Lung (tissue), 12 donors: ENCODE data around the gene OR6K2. TPM values are rescaled to one million over a fixed set of nuclear protein-coding genes. Genes with fewer than 3 reads are reported as not detected.

ENCODE experiments used
- ATAC-seq: fragments of 200-7000 bp; cut with Tn5 transposase; one replicate; pipeline ENCODE4 v1.9.1; 2020; ENCODE audit warnings: moderate number of reproducible peaks; ENCODE audit not compliant: insufficient read depth, low FRiP score
- DNase-seq, 3 donors: peaks; one replicate each; pipeline ENCODE4 v3.0.0-alpha.2; 2013 to 2017
- H3K27ac ChIP-seq, 2 donors: one replicate each; pipeline ENCODE4 v1.5.1; 2013; ENCODE audit warnings: mild to moderate bottlenecking in 2 of 2, moderate library complexity in 2 of 2, control low read depth in 1 of 2, inconsistent platforms in 1 of 2, low read depth in 1 of 2, low read length in 1 of 2
- H3K27me3 ChIP-seq, 3 donors: one replicate each; pipeline ENCODE4 v1.5.1; 2013; ENCODE audit warnings: low read length in 2 of 3; ENCODE audit not compliant: control insufficient read depth in 3 of 3, insufficient read depth in 3 of 3
- H3K36me3 ChIP-seq, 4 donors: one replicate each; pipeline ENCODE4 v1.5.1; 2013; ENCODE audit warnings: low read length in 4 of 4, mild to moderate bottlenecking in 1 of 4, moderate library complexity in 1 of 4; ENCODE audit not compliant: control insufficient read depth in 4 of 4, insufficient read depth in 4 of 4
- H3K4me1 ChIP-seq, 5 donors: one replicate each; pipeline ENCODE4 v1.5.1; 2013; ENCODE audit warnings: low read length in 5 of 5, mild to moderate bottlenecking in 2 of 5, moderate library complexity in 1 of 5; ENCODE audit not compliant: control insufficient read depth in 5 of 5, insufficient read depth in 5 of 5
- H3K4me3 ChIP-seq: one replicate; pipeline ENCODE4 v1.5.1; 2013; ENCODE audit warnings: mild to moderate bottlenecking, control low read depth, moderate library complexity
- H3K9ac ChIP-seq, 2 donors: one replicate each; pipeline ENCODE4 v1.5.1; 2013; ENCODE audit warnings: low read length in 2 of 2, control low read depth in 1 of 2; ENCODE audit not compliant: insufficient read depth in 1 of 2
- H3K9me3 ChIP-seq, 4 donors: one replicate each; pipeline ENCODE4 v1.5.1; 2013; ENCODE audit warnings: low read length in 3 of 4, mild to moderate bottlenecking in 1 of 4, moderate library complexity in 1 of 4; ENCODE audit not compliant: control insufficient read depth in 4 of 4, insufficient read depth in 3 of 4
- WGBS, 2 donors: extraction: QIAGEN DNeasy Blood & Tissue Kit; methylation state at CpG; one replicate each; pipeline ENCODE4 v1.1.7; 2013; 5-methylcytosine and 5-hydroxymethylcytosine counted together
- polyA plus RNA-seq, 2 donors: library from polyadenylated mRNA; stranded (reverse); fragments of 200-250 nt; gene quantifications; one replicate each; pipeline ENCODE4 v1.2.1, GENCODE V29; 2013
- total RNA-seq, 2 donors: library from RNA; depleted of rRNA in 1 of 2; stranded (reverse); fragments of >200 nt in 1 of 2; gene quantifications; one replicate each; pipeline ENCODE4 v1.2.1, GENCODE V29; 2014 to 2021
- TF ChIP-seq, protein P1 (sequence below): IDR thresholded peaks from 2 replicates; pipeline ENCODE4 v1.5.1; 2012; ENCODE audit warnings: mild to moderate bottlenecking; ENCODE audit errors: control extremely low read depth, extremely low read depth
- donor health status: control.
- donor health status: control.
- donor health status: Bipolar disorder and iron deficiency.
- donor health status: healthy.
- donor health status: DM: yes; HTN: yes; CAD: no.

OR6K2 gene
- total and polyA plus RNA-seq, 4 donors: not detected

DNA sequence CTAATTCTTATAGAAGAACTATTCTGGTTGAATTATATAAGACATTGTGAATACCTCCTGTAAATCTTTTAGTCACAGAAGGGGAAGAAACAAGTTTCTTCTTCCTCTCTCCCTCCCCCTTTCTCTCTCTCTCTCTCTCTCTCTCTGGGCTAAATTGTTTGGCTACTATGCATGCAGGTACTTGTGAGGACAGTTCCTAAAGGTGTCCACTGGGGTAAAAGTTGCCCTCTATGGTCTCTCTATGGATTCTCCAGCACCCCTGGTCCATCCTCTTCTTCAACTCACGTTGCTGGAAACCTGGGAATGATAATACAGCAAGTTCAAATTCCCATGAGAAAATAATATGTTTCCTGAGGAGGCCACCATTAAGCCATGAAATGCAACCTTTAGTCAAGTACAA is 14.3 kb upstream of the OR6K2 start:
- WGBS, 2 donors: 48 to 77% methylated on average over 1 of the region's 1 CpG
- ATAC-seq (no peak), DNase-seq (no peak)
- no peaks in the 10 kb centered on the region for H3K27me3 ChIP-seq
- H3K4me1 ChIP-seq: no peaks in the 10 kb centered on the region
- H3K27ac ChIP-seq: no peak overlapping the region
- TF ChIP-seq, protein P1, sequence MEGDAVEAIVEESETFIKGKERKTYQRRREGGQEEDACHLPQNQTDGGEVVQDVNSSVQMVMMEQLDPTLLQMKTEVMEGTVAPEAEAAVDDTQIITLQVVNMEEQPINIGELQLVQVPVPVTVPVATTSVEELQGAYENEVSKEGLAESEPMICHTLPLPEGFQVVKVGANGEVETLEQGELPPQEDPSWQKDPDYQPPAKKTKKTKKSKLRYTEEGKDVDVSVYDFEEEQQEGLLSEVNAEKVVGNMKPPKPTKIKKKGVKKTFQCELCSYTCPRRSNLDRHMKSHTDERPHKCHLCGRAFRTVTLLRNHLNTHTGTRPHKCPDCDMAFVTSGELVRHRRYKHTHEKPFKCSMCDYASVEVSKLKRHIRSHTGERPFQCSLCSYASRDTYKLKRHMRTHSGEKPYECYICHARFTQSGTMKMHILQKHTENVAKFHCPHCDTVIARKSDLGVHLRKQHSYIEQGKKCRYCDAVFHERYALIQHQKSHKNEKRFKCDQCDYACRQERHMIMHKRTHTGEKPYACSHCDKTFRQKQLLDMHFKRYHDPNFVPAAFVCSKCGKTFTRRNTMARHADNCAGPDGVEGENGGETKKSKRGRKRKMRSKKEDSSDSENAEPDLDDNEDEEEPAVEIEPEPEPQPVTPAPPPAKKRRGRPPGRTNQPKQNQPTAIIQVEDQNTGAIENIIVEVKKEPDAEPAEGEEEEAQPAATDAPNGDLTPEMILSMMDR: no peak
- H3K4me3 ChIP-seq: no peak overlapping the region
- no peak overlapping the region for H3K9ac ChIP-seq
- no peaks in the 10 kb centered on the region for H3K36me3 ChIP-seq
- H3K9me3 ChIP-seq: no peaks in the 10 kb centered on the region

DNA sequence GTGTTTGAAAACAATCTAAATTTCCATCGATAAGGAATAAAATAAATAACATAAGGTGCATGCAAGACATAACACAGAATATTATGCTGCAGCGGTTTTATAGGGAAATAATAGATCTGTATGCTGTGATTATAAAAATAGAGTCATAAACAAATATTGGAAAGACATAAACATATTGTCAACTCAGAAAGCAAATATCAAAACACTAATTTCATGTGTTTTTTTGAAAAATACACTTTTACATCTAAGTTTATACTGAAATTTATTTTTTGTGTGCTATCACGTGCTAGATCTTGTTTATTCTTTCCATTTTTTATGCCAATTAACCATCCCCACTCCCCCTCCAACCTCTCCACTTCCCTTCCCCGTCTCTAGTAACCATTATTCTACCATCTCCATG is 10.6 kb upstream of the OR6K2 start:
- no peak overlapping the region for H3K9ac ChIP-seq
- no peaks in the 10 kb centered on the region for H3K36me3 ChIP-seq
- H3K27me3 ChIP-seq: no peaks in the 10 kb centered on the region
- H3K27ac ChIP-seq: no peak overlapping the region
- H3K4me3 ChIP-seq: no peak overlapping the region
- no peak for DNase-seq
- no peak for ATAC-seq
- no peaks in the 10 kb centered on the region for H3K9me3 ChIP-seq
- no peaks in the 10 kb centered on the region for H3K4me1 ChIP-seq
- TF ChIP-seq, protein P1: no peak
- WGBS, 2 donors: 64 to 81% methylated on average over 4 of the region's 4 CpGs

DNA sequence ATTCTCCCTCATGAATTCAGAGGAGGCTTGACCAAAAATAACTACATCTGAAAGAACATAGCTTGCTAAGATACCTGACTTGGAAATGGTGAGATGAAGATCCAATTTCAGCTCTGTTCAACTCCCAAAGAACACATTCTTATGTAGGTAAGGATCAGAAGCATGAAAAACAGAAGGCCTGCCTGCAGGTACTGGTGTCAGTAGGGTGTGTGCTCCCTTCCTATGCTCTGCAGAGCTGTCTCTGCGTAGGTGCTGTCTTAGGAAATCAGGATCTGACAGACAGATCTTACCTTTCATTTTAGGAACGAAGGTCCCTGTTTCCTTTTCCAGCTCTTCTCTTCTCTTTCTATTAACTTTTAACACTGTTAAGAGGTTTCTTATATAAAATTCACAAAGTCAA is 5.6 kb upstream of the OR6K2 start:
- no peak for DNase-seq
- WGBS, 2 donors: 72 to 88% methylated on average over 2 of the region's 2 CpGs
- Histone ChIP-seq H3K9me3 (no peaks in the 10 kb centered on the region), H3K36me3 (no peaks in the 10 kb centered on the region), H3K4me3 (no peak overlapping the region), H3K27ac (no peak overlapping the region), H3K4me1 (no peaks in the 10 kb centered on the region), H3K9ac (no peak overlapping the region), H3K27me3 (no peaks in the 10 kb centered on the region)
- TF ChIP-seq, protein P1: no peak
- no peak for ATAC-seq

DNA sequence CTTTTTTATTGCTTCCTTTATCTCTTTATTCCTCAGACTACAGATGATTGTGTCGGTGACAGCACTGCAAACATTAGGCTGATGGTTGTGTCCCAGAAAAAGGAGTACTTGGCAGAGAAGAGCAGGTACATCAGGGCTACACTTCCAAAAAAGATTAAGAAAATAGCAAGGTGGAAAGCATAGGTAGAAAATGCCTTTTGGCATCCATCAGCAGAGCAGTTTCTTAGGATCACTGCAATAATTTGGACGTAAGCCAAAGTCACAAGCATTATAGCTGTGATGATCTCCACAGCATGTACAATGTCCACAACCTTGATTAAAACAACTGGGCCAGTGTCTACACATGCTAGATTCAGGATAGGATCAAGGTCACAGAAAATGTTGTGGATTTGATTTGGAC is 5.9 kb downstream of the OR6K2 start:
- Histone ChIP-seq H3K27me3 (no peaks in the 10 kb centered on the region), H3K36me3 (no peaks in the 10 kb centered on the region), H3K9ac (no peak overlapping the region), H3K4me1 (no peaks in the 10 kb centered on the region), H3K27ac (no peak overlapping the region), H3K9me3 (peaks cover 0 to 3% (median 0%) of the 10 kb centered on the region in 4 donors), H3K4me3 (no peak overlapping the region)
- DNase-seq (no peak), ATAC-seq (no peak)
- TF ChIP-seq, protein P1: no peak
- WGBS, 2 donors: 79 to 86% methylated on average over 2 of the region's 2 CpGs
